Fibroblast of lung (primary cell): Measurements from ENCODE around the gene SMIM24.
"Not testable (repeated sequence)": the region's sequence is repeated elsewhere in the genome, so short reads cannot be mapped to it uniquely, and the experiment has no call there.

Source experiments
- EZH2 ChIP-seq: IDR thresholded peaks from 2 replicates; pipeline ENCODE4 v1.5.1; 2012; ENCODE audit warnings: low read length, control low read depth, mild to moderate bottlenecking; ENCODE audit errors: missing control alignments
- TF ChIP-seq, protein P1 (sequence below), 2 donors: IDR thresholded peaks in 1 of 2; conservative IDR thresholded peaks in 1 of 2; 1 replicate in 1 of 2; 2 replicates in 1 of 2; pipeline ENCODE4 v1.5.1; 2011 to 2012; ENCODE audit warnings: low read length in 2 of 2, control low read depth in 1 of 2, inconsistent platforms in 1 of 2, low read depth in 1 of 2, mild to moderate bottlenecking in 1 of 2

DNA sequence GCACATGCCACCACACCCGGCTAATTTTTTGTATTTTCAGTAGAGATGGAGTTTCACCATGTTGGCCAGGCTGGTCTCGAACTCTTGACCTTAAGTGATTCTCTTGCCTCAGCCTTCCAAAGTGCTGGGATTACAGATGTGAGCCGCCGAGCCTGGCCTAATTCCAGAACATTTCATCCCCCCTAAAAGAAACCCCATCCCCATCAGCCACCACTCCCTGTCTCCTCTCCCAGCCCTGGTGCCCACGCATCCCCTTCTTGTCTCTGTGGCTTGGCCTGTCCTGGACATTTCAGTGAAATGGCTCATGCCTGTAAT lies 50.0 kb downstream of the SMIM24 start:
- TF ChIP-seq EZH2 = not testable (repeated sequence)
- TF ChIP-seq, protein P1, sequence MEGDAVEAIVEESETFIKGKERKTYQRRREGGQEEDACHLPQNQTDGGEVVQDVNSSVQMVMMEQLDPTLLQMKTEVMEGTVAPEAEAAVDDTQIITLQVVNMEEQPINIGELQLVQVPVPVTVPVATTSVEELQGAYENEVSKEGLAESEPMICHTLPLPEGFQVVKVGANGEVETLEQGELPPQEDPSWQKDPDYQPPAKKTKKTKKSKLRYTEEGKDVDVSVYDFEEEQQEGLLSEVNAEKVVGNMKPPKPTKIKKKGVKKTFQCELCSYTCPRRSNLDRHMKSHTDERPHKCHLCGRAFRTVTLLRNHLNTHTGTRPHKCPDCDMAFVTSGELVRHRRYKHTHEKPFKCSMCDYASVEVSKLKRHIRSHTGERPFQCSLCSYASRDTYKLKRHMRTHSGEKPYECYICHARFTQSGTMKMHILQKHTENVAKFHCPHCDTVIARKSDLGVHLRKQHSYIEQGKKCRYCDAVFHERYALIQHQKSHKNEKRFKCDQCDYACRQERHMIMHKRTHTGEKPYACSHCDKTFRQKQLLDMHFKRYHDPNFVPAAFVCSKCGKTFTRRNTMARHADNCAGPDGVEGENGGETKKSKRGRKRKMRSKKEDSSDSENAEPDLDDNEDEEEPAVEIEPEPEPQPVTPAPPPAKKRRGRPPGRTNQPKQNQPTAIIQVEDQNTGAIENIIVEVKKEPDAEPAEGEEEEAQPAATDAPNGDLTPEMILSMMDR (conservative IDR thresholded peaks at IDR 0.05 in 1 of 2, IDR thresholded peaks at IDR 0.05 in 1 of 2; ENCODE audit: low read depth in 1 of 2, low read length in 2 of 2) = not testable (repeated sequence)
